Liver (tissue), 9 donors: ENCODE measurements around the gene TIMP3. TPM values are rescaled to one million over a fixed set of nuclear protein-coding genes. Genes with fewer than 3 reads are reported as not detected.

Source experiments
- DNase-seq: peaks from one replicate; pipeline ENCODE4 v3.0.0-alpha.2; 2017; ENCODE audit warnings: low spot score
- H3K27ac ChIP-seq, 2 donors: one replicate each; pipeline ENCODE4 v1.7.0; 2013; ENCODE audit warnings: inconsistent platforms in 2 of 2, low read length in 2 of 2, control low read depth in 1 of 2, low read depth in 1 of 2, mild to moderate bottlenecking in 1 of 2
- H3K27me3 ChIP-seq, 4 donors: one replicate each; pipeline versions ENCODE4 v1.6.1 to v1.7.0; 2013; ENCODE audit warnings: low read length in 3 of 4, inconsistent platforms in 1 of 4, mild to moderate bottlenecking in 1 of 4, moderate library complexity in 1 of 4; ENCODE audit not compliant: control insufficient read depth in 4 of 4, insufficient read depth in 4 of 4
- H3K36me3 ChIP-seq, 4 donors: one replicate each; pipeline versions ENCODE4 v1.6.1 to v1.7.0; 2013; ENCODE audit warnings: low read length in 3 of 4, mild to moderate bottlenecking in 3 of 4, low read depth in 1 of 4, moderate library complexity in 1 of 4; ENCODE audit not compliant: control insufficient read depth in 4 of 4, insufficient read depth in 3 of 4
- H3K4me1 ChIP-seq, 4 donors: one replicate each; pipeline versions ENCODE4 v1.6.1 to v1.7.0; 2013; ENCODE audit warnings: low read length in 3 of 4, mild to moderate bottlenecking in 3 of 4, moderate library complexity in 1 of 4; ENCODE audit not compliant: control insufficient read depth in 4 of 4, insufficient read depth in 4 of 4
- H3K4me3 ChIP-seq, 3 donors: one replicate each; pipeline versions ENCODE4 v1.6.1 to v1.7.0; 2013; ENCODE audit warnings: low read length in 3 of 3, control low read depth in 1 of 3, low read depth in 1 of 3, mild to moderate bottlenecking in 1 of 3
- H3K9ac ChIP-seq, 2 donors: one replicate each; pipeline ENCODE4 v1.7.0; 2013; ENCODE audit warnings: low read length in 2 of 2, mild to moderate bottlenecking in 2 of 2, moderate library complexity in 2 of 2, control low read depth in 1 of 2, low read depth in 1 of 2
- H3K9me3 ChIP-seq, 4 donors: one replicate each; pipeline versions ENCODE4 v1.6.1 to v1.7.0; 2013; ENCODE audit warnings: low read length in 3 of 4; ENCODE audit not compliant: control insufficient read depth in 4 of 4
- ATF3 ChIP-seq: IDR thresholded peaks from 2 replicates; pipeline ENCODE4 v1.6.1; 2016; ENCODE audit warnings: antibody characterized with exemption
- CTCF ChIP-seq: fragments of 150-350 bp; IDR thresholded peaks from 2 replicates; pipeline ENCODE4 v1.5.1; 2017; ENCODE audit warnings: improper control_type of control experiment, low read depth, low read length; ENCODE audit not compliant: missing input control
- EGR1 ChIP-seq, 2 donors: IDR thresholded peaks; 2 replicates each; pipeline ENCODE4 v1.6.1; 2016 to 2018; ENCODE audit warnings: antibody characterized with exemption in 2 of 2, low read depth in 2 of 2
- FOXA1 ChIP-seq: IDR thresholded peaks from 2 replicates; pipeline ENCODE4 v1.6.1; 2016; ENCODE audit warnings: antibody characterized with exemption
- FOXA2 ChIP-seq: IDR thresholded peaks from 2 replicates; pipeline ENCODE4 v1.6.1; 2016; ENCODE audit warnings: antibody characterized with exemption
- GABPA ChIP-seq, 2 donors: IDR thresholded peaks in 1 of 2; conservative IDR thresholded peaks in 1 of 2; 2 replicates each; pipeline ENCODE4 v1.6.1; 2016; ENCODE audit warnings: antibody characterized with exemption in 2 of 2, mild to moderate bottlenecking in 1 of 2, moderate library complexity in 1 of 2
- HNF4A ChIP-seq, 2 donors: conservative IDR thresholded peaks; 2 replicates each; pipeline ENCODE4 v1.6.1; 2016; ENCODE audit warnings: antibody characterized with exemption in 2 of 2, mild to moderate bottlenecking in 2 of 2
- HNF4G ChIP-seq: IDR thresholded peaks from 2 replicates; pipeline ENCODE4 v1.6.1; 2016; ENCODE audit warnings: antibody characterized with exemption
- JUND ChIP-seq, 2 donors: IDR thresholded peaks; 2 replicates each; pipeline ENCODE4 v1.6.1; 2016; ENCODE audit warnings: antibody characterized with exemption in 2 of 2
- MAX ChIP-seq: IDR thresholded peaks from 2 replicates; pipeline ENCODE4 v1.6.1; 2016; ENCODE audit warnings: antibody characterized with exemption
- NR2F2 ChIP-seq: IDR thresholded peaks from 2 replicates; pipeline ENCODE4 v1.6.1; 2016; ENCODE audit warnings: antibody characterized with exemption
- REST ChIP-seq: IDR thresholded peaks from 2 replicates; pipeline ENCODE4 v1.6.1; 2016; ENCODE audit warnings: antibody characterized with exemption, mild to moderate bottlenecking
- RXRA ChIP-seq, 2 donors: IDR thresholded peaks; 2 replicates each; pipeline ENCODE4 v1.6.1; 2017 to 2018; ENCODE audit warnings: antibody characterized with exemption in 2 of 2, mild to moderate bottlenecking in 1 of 2
- SP1 ChIP-seq: IDR thresholded peaks from 2 replicates; pipeline ENCODE4 v1.6.1; 2018; ENCODE audit warnings: antibody characterized with exemption, mild to moderate bottlenecking
- TAF1 ChIP-seq: conservative IDR thresholded peaks from 2 replicates; pipeline ENCODE4 v1.6.1; 2016; ENCODE audit warnings: antibody characterized with exemption, mild to moderate bottlenecking
- YY1 ChIP-seq: IDR thresholded peaks from 2 replicates; pipeline ENCODE4 v1.6.1; 2016; ENCODE audit warnings: antibody characterized with exemption, mild to moderate bottlenecking
- WGBS: extraction: QIAGEN DNeasy Blood & Tissue Kit; methylation state at CpG from one replicate; pipeline ENCODE4 v1.1.7; 2013; 5-methylcytosine and 5-hydroxymethylcytosine counted together
- polyA plus RNA-seq, 2 donors: library from polyadenylated mRNA; stranded (reverse) in 1 of 2; unstranded in 1 of 2; fragments of 200-250 nt in 1 of 2; fragments of >200 nt in 1 of 2; fragmentation: Nextera tagmentation in 1 of 2; extraction: Ambion mirVana in 1 of 2; gene quantifications; one replicate each; pipeline versions ENCODE4 v1.2.1 to v1.2.3, GENCODE V29; 2013 to 2015
- total RNA-seq, 2 donors: library from RNA; depleted of rRNA; stranded (reverse); fragments of >200 nt; gene quantifications; one replicate each; pipeline ENCODE4 v1.2.3, GENCODE V29; 2014
- donor health status: healthy.
- donor health status: healthy.
- donor health status: healthy.
- donor health status: healthy.
- donor health status: healthy.

Gene TIMP3
- total and polyA plus RNA-seq, 4 donors = 28.0 to 44.0 (median 31.2) TPM

GRCh38 chr22:32814285-32814860 lies 12.9 kb downstream of the TIMP3 start:
- TF ChIP-seq NR2F2 (no peak), ATF3 (no peak), HNF4A (conservative IDR thresholded peaks at IDR 0.05) (no peak), FOXA1 (no peak), GABPA (IDR thresholded peaks at IDR 0.05 in 1 of 2, conservative IDR thresholded peaks at IDR 0.05 in 1 of 2) (no peak), YY1 (no peak), CTCF (no peak), MAX (no peak), TAF1 (no peak)
- no peaks in the 10 kb centered on the region for H3K36me3 ChIP-seq
- H3K4me1 ChIP-seq = peaks cover 2 to 5% (median 3%) of the 10 kb centered on the region in 4 donors
- H3K27me3 ChIP-seq = no peaks in the 10 kb centered on the region
- H3K27ac ChIP-seq = no peak overlapping the region
- H3K9ac ChIP-seq = no peak overlapping the region
- no peaks in the 10 kb centered on the region for H3K9me3 ChIP-seq
- 92% methylated on average over 5 of the region's 5 CpGs for WGBS
- no peak for DNase-seq
- H3K4me3 ChIP-seq = no peak overlapping the region

GRCh38 chr22:32815059-32815458 lies 13.6 kb downstream of the TIMP3 start:
- Histone ChIP-seq H3K27ac (no peak overlapping the region), H3K4me1 (peaks cover 0 to 2% (median 1%) of the 10 kb centered on the region in 4 donors), H3K9ac (no peak overlapping the region), H3K9me3 (no peaks in the 10 kb centered on the region), H3K27me3 (no peaks in the 10 kb centered on the region), H3K4me3 (no peak overlapping the region), H3K36me3 (no peaks in the 10 kb centered on the region)
- no peak for DNase-seq
- 95% methylated on average over 4 of the region's 4 CpGs for WGBS
- TF ChIP-seq EGR1 (IDR thresholded peaks at IDR 0.05; ENCODE audit: low read depth in 2 of 2) (no peak), SP1 (no peak), TAF1 (no peak), REST (no peak), HNF4G (no peak), JUND (IDR thresholded peaks at IDR 0.05) (no peak), ATF3 (no peak), FOXA2 (no peak), YY1 (no peak), GABPA (IDR thresholded peaks at IDR 0.05 in 1 of 2, conservative IDR thresholded peaks at IDR 0.05 in 1 of 2) (no peak), RXRA (IDR thresholded peaks at IDR 0.05) (no peak), MAX (no peak)
